Choroid plexus epithelial cell (primary cell): ENCODE measurements around the gene HIPK1.

ENCODE experiments used
- DNase-seq: peaks from one replicate; pipeline ENCODE4 v3.0.0-alpha.2; 2010; ENCODE audit warnings: low read depth
- H3K4me3 ChIP-seq: 2 replicates; pipeline ENCODE4 v1.5.1; 2011; ENCODE audit warnings: low read depth, mild to moderate bottlenecking, control low read depth, low read length, moderate library complexity
- TF ChIP-seq, protein P1 (sequence below): conservative IDR thresholded peaks from 2 replicates; pipeline ENCODE4 v1.5.1; 2011; ENCODE audit warnings: low read depth, mild to moderate bottlenecking, control low read depth, inconsistent platforms, low read length, moderate library complexity

HIPK1 gene

GRCh38 chr1:113928941-113929749 lies at the start of gene HIPK1:
HIPK1 (plus strand) TSS chr1:113929324.
- peak within 1 kb of the TSS; percentile 87 for H3K4me3 ChIP-seq
- peak; percentile 90 for DNase-seq
- TF ChIP-seq, protein P1, sequence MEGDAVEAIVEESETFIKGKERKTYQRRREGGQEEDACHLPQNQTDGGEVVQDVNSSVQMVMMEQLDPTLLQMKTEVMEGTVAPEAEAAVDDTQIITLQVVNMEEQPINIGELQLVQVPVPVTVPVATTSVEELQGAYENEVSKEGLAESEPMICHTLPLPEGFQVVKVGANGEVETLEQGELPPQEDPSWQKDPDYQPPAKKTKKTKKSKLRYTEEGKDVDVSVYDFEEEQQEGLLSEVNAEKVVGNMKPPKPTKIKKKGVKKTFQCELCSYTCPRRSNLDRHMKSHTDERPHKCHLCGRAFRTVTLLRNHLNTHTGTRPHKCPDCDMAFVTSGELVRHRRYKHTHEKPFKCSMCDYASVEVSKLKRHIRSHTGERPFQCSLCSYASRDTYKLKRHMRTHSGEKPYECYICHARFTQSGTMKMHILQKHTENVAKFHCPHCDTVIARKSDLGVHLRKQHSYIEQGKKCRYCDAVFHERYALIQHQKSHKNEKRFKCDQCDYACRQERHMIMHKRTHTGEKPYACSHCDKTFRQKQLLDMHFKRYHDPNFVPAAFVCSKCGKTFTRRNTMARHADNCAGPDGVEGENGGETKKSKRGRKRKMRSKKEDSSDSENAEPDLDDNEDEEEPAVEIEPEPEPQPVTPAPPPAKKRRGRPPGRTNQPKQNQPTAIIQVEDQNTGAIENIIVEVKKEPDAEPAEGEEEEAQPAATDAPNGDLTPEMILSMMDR: no peak

DNA sequence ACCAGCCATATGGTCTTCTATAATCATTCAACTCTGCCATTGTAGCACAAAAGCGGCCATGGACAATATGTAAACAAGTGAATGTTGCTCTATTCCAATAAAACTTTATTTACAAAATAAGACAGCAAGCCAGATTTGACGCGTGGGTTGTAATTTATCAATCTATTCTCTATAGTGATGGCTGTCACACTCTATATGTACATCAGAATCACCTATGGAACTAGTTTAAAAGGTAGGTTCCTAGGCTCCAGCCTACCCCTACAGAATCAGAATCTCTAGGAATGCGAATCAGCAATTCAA lies 49.4 kb upstream of the HIPK1 start:
- H3K4me3 ChIP-seq: no peak overlapping the region
- TF ChIP-seq, protein P1: no peak
- no peak for DNase-seq

DNA sequence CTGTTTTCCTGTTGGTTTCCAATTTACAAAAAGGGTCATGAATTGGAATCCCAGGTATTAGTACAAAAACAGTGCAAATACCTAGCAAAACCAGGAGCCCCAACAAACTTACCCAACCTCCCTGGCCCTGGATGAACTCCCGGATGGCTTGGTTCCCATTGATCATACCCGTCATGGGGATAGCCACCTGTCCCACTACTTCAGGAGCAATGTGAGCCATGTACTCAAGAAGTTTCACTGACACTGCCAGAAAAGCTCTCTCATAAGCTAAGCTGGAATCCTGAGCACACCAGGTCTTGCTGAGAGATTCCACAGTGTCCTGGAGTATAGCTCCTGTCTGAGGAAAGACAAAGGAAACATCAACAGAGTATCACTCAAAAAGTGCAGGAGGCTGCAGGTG lies 47.5 kb upstream of the HIPK1 start:
- H3K4me3 ChIP-seq: no peak overlapping the region
- TF ChIP-seq, protein P1: no peak
- DNase-seq: no peak

DNA sequence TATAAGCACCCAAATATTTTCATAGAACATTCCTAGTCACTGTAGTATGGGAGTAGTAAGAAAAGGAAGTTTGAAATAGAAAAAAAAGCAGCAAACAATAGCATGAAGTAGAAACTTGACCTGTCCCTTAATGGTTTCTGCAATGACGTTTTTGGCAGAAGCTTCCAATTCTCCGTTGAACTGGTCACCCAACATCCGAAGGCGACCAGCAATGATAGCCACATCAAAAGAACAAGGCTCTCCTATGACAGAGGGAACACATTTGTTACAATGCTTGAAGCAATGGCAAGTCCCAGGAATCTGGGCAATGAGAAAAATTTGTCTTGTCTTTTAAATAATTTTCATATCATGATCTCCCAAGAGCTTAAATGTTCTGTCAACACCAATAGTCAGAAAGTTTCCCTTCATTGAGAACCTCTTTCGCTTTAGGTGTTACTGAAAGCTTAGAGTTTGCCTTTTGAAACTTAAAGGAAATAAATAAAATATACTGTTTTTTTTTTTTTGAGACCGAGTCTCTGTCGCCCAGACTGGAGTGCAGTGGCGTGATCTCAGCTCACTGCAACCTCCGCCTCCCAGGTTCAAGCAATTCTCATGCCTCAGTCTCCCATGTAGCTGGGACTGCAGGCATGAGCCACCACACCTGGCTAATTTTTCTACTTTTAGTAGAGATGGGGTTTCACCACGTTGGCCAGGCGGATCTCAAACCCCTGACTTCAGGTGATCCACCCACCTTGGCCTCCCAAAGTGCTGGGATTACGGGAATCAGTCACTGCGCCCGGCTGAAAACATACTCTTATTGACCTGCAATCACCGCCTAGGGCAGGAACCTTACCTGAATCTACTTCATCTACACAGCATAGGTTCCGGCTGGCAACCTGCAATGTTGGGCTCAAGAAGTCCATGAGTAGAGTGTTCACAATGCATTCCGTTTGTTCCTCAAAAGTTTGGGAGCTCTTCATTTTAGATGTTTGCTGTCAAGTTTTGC lies 42.4 kb upstream of the HIPK1 start:
- no peak for DNase-seq
- TF ChIP-seq, protein P1: no peak
- no peak overlapping the region for H3K4me3 ChIP-seq

DNA sequence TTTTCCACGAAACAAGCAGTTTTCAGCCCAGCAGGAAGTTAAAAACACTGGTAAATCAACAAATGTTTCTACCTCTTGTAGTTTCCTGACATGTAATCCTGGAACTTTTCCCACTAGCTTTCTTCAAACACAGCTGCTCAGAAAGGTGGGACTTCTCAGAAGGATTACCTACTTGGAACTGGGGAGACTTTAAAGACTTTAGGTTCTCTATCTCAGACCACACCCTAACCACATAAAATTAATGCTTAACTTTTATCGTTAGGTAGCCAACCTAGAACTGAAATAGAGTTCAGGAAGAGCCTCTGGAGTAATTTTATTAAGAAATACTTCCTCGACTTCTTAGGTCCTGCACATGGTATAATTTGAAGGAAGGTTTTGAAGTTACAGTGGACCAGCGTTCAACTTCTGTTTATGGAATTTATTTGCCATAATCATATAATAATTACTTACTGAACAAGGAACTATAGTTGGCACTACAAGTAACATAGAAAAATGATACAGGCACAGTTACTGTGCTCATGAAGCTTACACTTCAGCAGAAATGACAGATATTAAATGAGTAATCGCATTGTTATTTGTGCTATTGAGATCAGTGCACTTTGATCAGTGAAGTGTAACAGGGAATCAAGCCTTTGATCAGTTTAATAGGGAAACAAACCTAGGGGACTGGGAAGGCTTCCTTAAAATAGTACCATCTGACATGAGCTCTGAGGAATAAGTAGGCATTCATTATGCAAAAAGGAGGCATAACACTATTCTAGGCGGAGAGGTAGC lies 41.5 kb upstream of the HIPK1 start, which contains the start of gene BCL2L15:
Gene BCL2L15 (minus strand): TSS at position 180 of the 774 bp plus-strand sequence. CDS start 206 bp downstream, outside the sequence.
- no peak within 1 kb of the TSS for H3K4me3 ChIP-seq
- DNase-seq: no peak
- TF ChIP-seq, protein P1: no peak

DNA sequence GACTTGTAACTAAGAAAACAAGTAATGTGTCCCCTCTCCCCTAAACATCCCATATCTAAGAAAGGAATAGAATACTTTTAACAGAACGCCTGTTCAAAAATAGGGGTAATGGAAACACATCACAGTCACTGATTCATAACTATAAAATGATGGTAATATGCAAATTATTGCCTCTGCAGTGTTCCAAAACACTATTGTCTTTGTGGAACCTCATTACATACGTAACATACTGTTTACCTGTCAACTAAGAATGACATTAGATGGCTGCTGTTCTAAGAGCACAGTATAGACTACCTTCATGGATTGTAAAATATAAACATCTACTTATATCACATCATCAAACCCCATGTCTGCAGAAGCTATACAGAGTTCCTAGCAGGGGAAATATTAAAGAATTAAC lies 38.3 kb upstream of the HIPK1 start:
- no peak overlapping the region for H3K4me3 ChIP-seq
- no peak for DNase-seq
- TF ChIP-seq, protein P1: no peak
